Stomach smooth muscle (tissue), 2 donors: ENCODE measurements around the gene HDAC11.

Experiments
- H3K27ac ChIP-seq: one replicate; pipeline ENCODE4 v1.7.0; 2013; ENCODE audit warnings: mild to moderate bottlenecking, low read length, inconsistent platforms
- H3K27me3 ChIP-seq, 2 donors: one replicate each; pipeline ENCODE4 v1.7.0; 2013; ENCODE audit warnings: low read length in 2 of 2; ENCODE audit not compliant: insufficient read depth in 2 of 2, control insufficient read depth in 1 of 2
- H3K36me3 ChIP-seq, 2 donors: one replicate each; pipeline ENCODE4 v1.7.0; 2013; ENCODE audit warnings: low read length in 2 of 2; ENCODE audit not compliant: control insufficient read depth in 2 of 2, insufficient read depth in 2 of 2
- H3K4me1 ChIP-seq: one replicate; pipeline ENCODE4 v1.7.0; 2013; ENCODE audit warnings: low read length; ENCODE audit not compliant: control insufficient read depth, insufficient read depth
- H3K4me3 ChIP-seq, 2 donors: one replicate each; pipeline ENCODE4 v1.7.0; 2013; ENCODE audit warnings: low read length in 2 of 2
- H3K9ac ChIP-seq, 2 donors: one replicate each; pipeline ENCODE4 v1.7.0; 2013; ENCODE audit warnings: low read length in 2 of 2, mild to moderate bottlenecking in 1 of 2
- H3K9me3 ChIP-seq, 2 donors: one replicate each; pipeline ENCODE4 v1.7.0; 2013; ENCODE audit warnings: low read length in 2 of 2; ENCODE audit not compliant: control insufficient read depth in 2 of 2
- donor health status: healthy.
- donor health status: Pancreatic carcinoma.

The HDAC11 gene

DNA sequence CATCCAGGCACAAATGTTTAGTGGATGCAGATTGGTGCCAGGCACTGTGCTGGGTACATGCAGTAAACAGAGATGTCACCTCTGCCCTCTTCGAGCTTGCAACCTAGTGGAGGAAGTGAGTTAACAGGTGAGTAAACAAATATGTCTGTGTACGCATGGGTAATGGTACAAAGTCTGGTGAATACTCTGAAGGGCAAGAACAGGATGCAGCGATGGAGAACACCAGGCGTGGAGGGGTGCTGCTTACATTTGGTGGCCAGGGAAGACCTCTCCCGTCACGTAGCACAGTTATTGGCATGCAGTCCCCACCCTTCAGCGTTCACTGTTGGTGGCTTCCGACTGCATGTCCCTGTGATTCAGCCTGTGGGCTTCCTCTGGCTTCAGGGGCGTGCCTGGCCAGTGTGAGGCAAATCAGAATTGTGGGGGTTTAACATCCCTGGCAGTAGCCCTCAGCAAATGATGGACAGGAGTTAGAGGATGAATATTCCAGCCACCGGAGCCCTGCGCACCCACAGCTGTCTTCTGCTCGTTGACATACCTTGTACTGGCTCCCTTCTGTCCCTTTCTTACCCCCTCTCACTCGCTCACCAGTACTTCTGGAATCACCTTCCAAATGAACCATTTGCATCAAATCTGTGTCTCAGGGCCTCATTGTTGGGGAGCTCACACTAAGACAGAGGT lies 9.1 kb upstream of the HDAC11 start:
- Histone ChIP-seq H3K27me3 (no peaks in the 10 kb centered on the region), H3K27ac (no peak overlapping the region), H3K4me3 (no peak overlapping the region), H3K36me3 (no peaks in the 10 kb centered on the region), H3K9me3 (no peaks in the 10 kb centered on the region), H3K4me1 (no peaks in the 10 kb centered on the region), H3K9ac (no peak overlapping the region)

DNA sequence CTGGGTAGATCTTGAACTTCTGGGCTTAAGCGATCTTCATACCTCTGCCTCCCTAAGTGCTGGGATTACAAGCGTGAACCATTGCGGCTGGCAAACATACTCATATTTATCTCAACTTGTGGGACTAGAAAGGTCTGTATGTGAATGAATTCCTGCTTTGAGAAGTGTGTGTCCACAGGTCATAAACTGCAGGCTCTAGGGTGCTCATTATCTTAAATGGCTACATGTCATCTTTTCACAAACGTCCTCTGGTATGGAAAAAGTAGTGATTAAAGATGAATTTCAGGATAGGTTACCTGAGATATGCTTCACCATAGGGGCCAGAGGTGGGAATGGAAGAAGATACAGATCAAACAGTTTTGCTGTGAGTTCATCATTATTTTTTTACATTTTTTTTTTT lies 7.8 kb upstream of the HDAC11 start:
- no peaks in the 10 kb centered on the region for H3K27me3 ChIP-seq
- no peaks in the 10 kb centered on the region for H3K36me3 ChIP-seq
- H3K4me3 ChIP-seq = no peak overlapping the region
- no peak overlapping the region for H3K9ac ChIP-seq
- H3K9me3 ChIP-seq = no peaks in the 10 kb centered on the region
- no peak overlapping the region for H3K27ac ChIP-seq
- H3K4me1 ChIP-seq = no peaks in the 10 kb centered on the region

DNA sequence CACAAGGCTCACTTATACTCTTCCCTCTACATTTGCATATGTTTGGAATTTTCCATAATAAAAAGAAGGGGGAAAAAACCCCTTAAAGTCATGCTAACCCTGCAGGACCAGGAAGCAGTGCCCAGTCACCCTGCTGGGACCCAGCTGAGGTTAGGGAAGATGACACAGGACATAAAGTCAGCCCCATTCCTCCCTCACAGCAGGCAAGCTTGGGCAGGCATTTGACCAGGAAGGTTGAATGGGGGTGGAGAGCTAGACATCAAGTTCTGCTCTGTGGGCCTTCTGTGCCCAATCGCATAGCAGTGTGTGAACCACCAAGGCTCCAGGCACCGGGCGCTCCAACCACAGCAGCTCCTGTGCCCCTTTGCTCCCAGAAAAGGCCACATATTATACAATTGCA lies 7.1 kb upstream of the HDAC11 start:
- Histone ChIP-seq H3K9me3 (no peaks in the 10 kb centered on the region), H3K9ac (no peak overlapping the region), H3K4me1 (no peaks in the 10 kb centered on the region), H3K36me3 (no peaks in the 10 kb centered on the region), H3K27me3 (no peaks in the 10 kb centered on the region), H3K27ac (no peak overlapping the region), H3K4me3 (no peak overlapping the region)

DNA sequence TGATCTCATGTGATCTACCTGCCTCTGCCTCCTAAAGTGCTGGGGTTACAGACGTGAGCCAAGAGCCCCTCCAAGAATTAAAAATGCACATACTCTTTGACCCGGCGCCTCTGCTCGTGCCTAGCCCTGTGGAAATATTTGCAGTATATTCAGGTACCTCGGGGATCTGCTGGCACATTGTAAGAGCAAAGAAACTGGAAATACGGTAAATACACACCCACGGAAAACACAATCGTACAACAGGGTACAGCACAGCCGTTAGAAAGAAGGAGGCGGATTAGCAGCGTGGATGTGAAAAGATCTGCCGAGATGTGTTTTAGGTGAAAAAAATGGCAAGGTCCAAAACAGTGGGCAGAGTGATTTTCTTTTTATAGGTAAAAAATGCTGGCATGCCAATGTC lies 6.1 kb upstream of the HDAC11 start:
- Histone ChIP-seq H3K9ac (no peak overlapping the region), H3K27me3 (no peaks in the 10 kb centered on the region), H3K27ac (no peak overlapping the region), H3K4me1 (peaks cover 1% of the 10 kb centered on the region), H3K4me3 (no peak overlapping the region), H3K36me3 (no peaks in the 10 kb centered on the region), H3K9me3 (no peaks in the 10 kb centered on the region)

DNA sequence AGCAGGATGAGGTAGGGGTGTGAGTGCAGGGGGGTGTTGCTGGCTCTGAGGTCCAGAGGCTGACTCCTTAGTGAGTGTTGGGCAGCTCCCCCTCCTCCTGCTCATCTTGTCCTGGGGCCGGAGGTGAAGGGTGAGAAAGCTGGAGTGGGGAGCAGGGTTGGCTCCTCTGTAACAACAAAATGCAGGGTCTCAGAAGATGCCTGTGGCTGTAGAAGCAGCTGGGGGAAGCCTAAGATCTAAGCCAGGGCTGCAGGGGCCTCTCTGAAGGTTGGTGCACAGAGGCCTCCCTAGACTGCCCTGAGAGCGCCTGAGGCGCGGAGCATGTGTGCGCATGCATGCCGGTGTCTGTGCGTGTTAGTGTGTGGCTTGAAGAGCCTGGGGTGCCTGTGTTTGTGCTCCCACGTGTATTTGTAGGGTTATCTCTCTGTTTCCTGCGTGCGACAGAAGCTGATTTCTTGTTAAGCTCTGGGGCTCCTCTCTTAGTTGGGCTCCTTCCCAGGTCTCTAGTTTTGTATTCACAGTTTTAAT lies 5.3 kb upstream of the HDAC11 start:
- Histone ChIP-seq H3K36me3 (no peaks in the 10 kb centered on the region), H3K27me3 (no peaks in the 10 kb centered on the region), H3K4me3 (no peak overlapping the region), H3K9ac (no peak overlapping the region), H3K4me1 (peaks cover 8% of the 10 kb centered on the region), H3K9me3 (no peaks in the 10 kb centered on the region), H3K27ac (no peak overlapping the region)

DNA sequence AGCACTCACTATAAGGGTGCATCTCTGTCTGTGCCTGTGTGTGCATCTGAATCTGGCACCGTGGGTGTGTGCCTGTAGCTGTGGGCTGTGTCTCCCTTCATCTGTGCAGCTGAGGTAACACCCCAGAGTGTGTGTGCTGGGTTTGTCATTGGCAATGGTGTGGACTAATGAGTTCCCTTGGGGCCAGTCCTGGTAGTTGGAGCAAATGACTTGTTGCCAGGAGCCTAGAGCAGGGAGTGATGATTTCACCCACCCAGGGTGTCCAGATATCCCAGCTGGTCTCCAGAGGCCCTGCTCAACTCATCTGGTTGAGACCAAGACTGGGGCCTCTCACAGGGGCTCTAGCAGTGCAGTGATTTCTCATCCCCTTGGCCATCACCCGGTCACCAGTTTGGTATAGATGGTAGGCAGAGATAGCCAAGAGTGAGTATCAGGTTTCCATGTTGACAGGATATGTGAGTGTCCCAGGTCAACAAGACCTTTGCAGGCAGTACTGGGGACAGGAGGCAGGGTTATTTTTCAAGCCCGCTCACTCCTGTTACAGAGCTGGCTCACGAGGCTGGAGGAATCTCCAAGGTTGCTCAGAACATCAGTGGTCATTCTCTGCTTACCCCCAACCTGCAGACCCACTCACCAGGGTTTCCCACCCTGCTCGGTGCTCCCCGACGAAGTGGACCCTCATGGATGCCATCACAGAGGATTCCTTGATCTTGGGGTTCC lies 4.1 kb upstream of the HDAC11 start:
- no peak overlapping the region for H3K4me3 ChIP-seq
- peaks cover 14% of the 10 kb centered on the region for H3K4me1 ChIP-seq
- no peak overlapping the region for H3K27ac ChIP-seq
- no peaks in the 10 kb centered on the region for H3K27me3 ChIP-seq
- no peaks in the 10 kb centered on the region for H3K36me3 ChIP-seq
- no peaks in the 10 kb centered on the region for H3K9me3 ChIP-seq
- no peak overlapping the region for H3K9ac ChIP-seq

DNA sequence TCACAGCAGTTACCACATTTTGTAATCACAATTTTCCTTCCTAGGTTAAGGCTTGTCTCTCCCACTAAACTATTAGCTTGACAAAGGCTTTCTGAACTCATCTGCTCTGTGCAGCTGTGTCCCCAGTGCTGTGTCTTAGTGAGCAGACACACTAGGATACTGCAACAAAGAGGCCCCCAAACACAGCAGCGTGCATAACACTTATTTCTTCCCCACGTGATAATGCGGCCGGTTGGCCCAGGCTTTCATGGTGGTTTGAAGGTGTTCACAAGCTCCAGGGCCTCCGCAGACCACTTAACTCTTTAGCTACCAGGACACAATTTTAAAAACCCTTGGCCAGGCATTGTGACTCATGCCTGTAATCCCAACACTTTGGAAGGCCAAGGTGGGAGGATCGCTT lies 2.2 kb upstream of the HDAC11 start:
- no peaks in the 10 kb centered on the region for H3K27me3 ChIP-seq
- peaks cover 22% of the 10 kb centered on the region for H3K4me1 ChIP-seq
- H3K4me3 ChIP-seq = no peak overlapping the region
- no peaks in the 10 kb centered on the region for H3K9me3 ChIP-seq
- H3K27ac ChIP-seq = no peak overlapping the region
- peaks cover 0 to 3% of the 10 kb centered on the region in 2 donors for H3K36me3 ChIP-seq
- no peak overlapping the region for H3K9ac ChIP-seq

DNA sequence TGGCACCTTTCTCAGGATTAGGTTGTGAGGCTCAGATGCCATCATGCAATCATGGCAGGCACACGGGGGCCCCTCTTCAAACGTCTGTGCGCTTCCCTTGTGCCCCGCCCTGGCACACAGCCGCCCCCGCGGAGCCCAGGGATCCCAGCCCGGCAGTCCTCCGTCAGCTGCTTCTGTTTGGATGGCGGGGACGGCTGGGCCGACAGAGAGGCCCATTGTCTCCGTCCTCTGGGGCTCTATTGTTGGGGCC lies 849 bp upstream of the HDAC11 start:
- Histone ChIP-seq H3K4me3 (peak overlapping the region; percentile 82 to 90), H3K27me3 (no peaks in the 10 kb centered on the region), H3K9me3 (no peaks in the 10 kb centered on the region), H3K4me1 (peaks cover 22% of the 10 kb centered on the region), H3K36me3 (peaks cover 0 to 3% of the 10 kb centered on the region in 2 donors), H3K27ac (peak overlapping the region; percentile 91), H3K9ac (peak overlapping the region; percentile 91 to 96)

DNA sequence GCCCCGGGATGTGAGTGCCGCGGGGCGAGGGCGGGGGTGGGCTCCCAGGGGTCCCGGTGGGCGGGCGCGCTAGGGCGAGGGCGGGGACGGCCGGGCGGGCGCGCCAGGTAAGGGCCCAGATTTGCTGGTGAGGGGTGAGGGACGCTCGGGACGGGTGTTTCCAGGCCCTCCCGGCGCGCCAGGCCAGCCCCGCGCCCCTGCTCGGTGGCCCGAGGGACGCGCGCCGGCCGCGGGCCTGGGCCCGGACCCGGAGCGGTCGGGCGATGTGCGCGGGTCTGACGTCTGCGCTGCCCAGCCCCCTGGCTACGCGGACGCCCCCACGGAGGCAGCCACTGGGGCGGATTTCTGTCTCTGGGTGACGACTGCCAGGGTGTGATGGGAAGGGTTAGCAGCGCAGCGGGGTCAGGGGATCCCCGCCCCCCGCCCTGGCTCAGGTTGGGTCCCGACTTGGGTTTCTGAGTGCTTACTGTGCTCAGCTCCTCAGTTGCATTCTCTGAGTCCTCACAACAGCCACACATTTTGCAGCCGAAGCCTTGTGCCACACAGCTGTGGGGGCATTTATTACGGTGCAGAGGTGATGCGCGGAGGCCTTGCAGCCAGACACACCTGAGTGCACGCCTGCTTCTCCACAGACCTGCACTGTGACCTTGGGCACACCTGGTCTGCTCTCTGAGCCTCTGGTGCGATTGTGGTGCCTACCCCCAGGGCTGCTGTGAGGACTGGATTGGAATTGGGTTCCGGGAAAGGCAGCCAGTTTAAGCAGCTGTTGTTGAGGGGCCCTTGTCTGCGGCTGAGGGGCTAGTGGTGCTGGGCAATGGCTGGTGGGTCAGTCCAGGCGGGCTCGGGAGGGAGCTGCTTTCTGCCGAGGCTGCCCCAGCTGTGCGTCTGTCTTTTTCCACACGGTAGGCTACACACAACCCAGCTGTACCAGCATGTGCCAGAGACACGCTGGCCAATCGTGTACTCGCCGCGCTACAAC lies 523 bp downstream of the HDAC11 start:
- Histone ChIP-seq H3K27ac (no peak overlapping the region), H3K36me3 (peaks cover 0 to 3% of the 10 kb centered on the region in 2 donors), H3K27me3 (no peaks in the 10 kb centered on the region), H3K4me3 (peak overlapping the region; percentile 73 to 83), H3K9me3 (no peaks in the 10 kb centered on the region), H3K4me1 (peaks cover 30% of the 10 kb centered on the region), H3K9ac (peak overlapping the region; percentile 68 to 72)

DNA sequence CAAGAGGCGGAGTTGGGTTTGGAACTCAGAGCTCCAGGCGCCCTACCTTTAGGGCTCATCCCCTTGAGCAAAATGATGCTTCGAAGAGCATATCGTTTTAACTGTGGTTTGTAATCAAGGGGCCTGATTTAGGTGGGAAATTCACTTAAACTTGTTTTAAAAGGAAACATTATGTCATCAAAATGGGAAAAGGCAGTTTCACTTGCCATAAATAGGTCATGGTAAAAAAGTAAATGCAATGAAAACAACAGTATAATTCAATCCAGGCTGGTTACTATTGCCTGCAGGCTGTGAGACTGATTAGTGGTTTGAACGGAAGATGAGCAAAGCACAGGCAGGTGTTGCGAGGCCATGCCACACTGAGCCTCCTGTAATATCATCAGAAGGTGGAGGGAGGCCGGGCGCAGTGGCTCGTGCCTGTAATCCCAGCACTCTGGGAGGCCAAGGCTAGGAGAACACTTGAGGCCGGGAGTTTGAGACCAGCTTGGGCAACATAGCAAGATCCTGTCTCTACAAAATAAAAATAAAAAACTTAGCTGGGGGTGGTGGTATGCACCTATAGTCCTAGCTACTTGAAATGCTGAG lies 2.1 kb downstream of the HDAC11 start:
- Histone ChIP-seq H3K4me1 (peaks cover 30% of the 10 kb centered on the region), H3K27me3 (no peaks in the 10 kb centered on the region), H3K9ac (no peak overlapping the region)

More for the DNA sequence above, 2.1 kb downstream of the HDAC11 start:
- no peaks in the 10 kb centered on the region for H3K9me3 ChIP-seq
- H3K27ac ChIP-seq = no peak overlapping the region
- H3K36me3 ChIP-seq = peaks cover under 1 to 4% of the 10 kb centered on the region in 2 donors
- H3K4me3 ChIP-seq = no peak overlapping the region
